GM23338 (cell line): ENCODE results near the gene TMEM119. TPM values are rescaled to one million over a fixed set of nuclear protein-coding genes. Genes with fewer than 3 reads are reported as not detected.

Experiments used
- ATAC-seq: fragments of 200-7000 bp; cut with Tn5 transposase; 3 replicates; pipeline ENCODE4 v1.9.1; 2020
- DNase-seq: peaks from one replicate; pipeline ENCODE4 v3.0.0-alpha.2; 2015; ENCODE audit warnings: low spot score
- H2AFZ ChIP-seq: fragments of 200-600 bp; sonication (generic); 2 replicates; pipeline ENCODE4 v1.8.0; 2016; ENCODE audit warnings: antibody characterized with exemption, mild to moderate bottlenecking, moderate library complexity
- H3F3A ChIP-seq: fragments of 200-600 bp; sonication (generic); replicated peaks from 2 replicates; pipeline ENCODE4 v1.8.0; 2017; ENCODE audit warnings: antibody characterized with exemption, mixed run types, low read depth
- H3K27ac ChIP-seq: fragments of 200-600 bp; sonication (generic); 2 replicates; pipeline ENCODE4 v1.6.1; 2016; ENCODE audit warnings: low read depth
- H3K27me3 ChIP-seq: fragments of 200-600 bp; sonication (generic); 2 replicates; pipeline ENCODE4 v1.8.0; 2016; ENCODE audit warnings: mild to moderate bottlenecking, mixed run types, moderate library complexity; ENCODE audit not compliant: insufficient read depth
- H3K36me3 ChIP-seq: fragments of 200-600 bp; sonication (generic); 2 replicates; pipeline ENCODE4 v1.8.0; 2016; ENCODE audit warnings: mild to moderate bottlenecking; ENCODE audit not compliant: insufficient read depth
- H3K4me1 ChIP-seq: fragments of 200-600 bp; sonication (generic); 2 replicates; pipeline ENCODE4 v1.8.0; 2016; ENCODE audit warnings: mild to moderate bottlenecking, moderate library complexity; ENCODE audit not compliant: insufficient read depth
- H3K4me2 ChIP-seq: fragments of 200-600 bp; sonication (generic); 2 replicates; pipeline ENCODE4 v1.7.1; 2017; ENCODE audit warnings: mixed run types
- H3K4me3 ChIP-seq: fragments of 200-600 bp; sonication (generic); 2 replicates; pipeline ENCODE4 v1.6.1; 2016; ENCODE audit warnings: mixed run types
- H3K79me2 ChIP-seq: fragments of 200-600 bp; sonication (generic); replicated peaks from 2 replicates; pipeline ENCODE4 v1.8.0; 2017; ENCODE audit warnings: mild to moderate bottlenecking; ENCODE audit not compliant: insufficient read depth
- H3K9me2 ChIP-seq: fragments of 200-600 bp; sonication (generic); 2 replicates; pipeline ENCODE4 v1.8.0; 2017; ENCODE audit not compliant: insufficient read depth
- H4K20me1 ChIP-seq: fragments of 200-600 bp; sonication (generic); replicated peaks from 2 replicates; pipeline ENCODE4 v1.8.0; 2017; ENCODE audit warnings: mild to moderate bottlenecking; ENCODE audit not compliant: insufficient read depth
- H3K27ac Mint-ChIP-seq: 2 replicates; pipeline ENCODE4 v1.8.0; 2020; ENCODE audit warnings: inconsistent platforms, mild to moderate bottlenecking, moderate library complexity, mixed read lengths
- H3K27me3 Mint-ChIP-seq: 3 replicates; pipeline ENCODE4 v1.8.0; 2022; ENCODE audit warnings: low read depth, mild to moderate bottlenecking, moderate library complexity, mixed read lengths, inconsistent platforms; ENCODE audit not compliant: insufficient read depth, poor library complexity
- H3K36me3 Mint-ChIP-seq: 3 replicates; pipeline ENCODE4 v1.8.0; 2021; ENCODE audit warnings: low read depth, mild to moderate bottlenecking, inconsistent platforms, moderate library complexity, mixed read lengths
- H3K4me1 Mint-ChIP-seq: 3 replicates; pipeline ENCODE4 v1.8.0; 2020; ENCODE audit warnings: mild to moderate bottlenecking, inconsistent platforms, mixed read lengths
- H3K4me3 Mint-ChIP-seq: 3 replicates; pipeline ENCODE4 v1.8.0; 2021; ENCODE audit warnings: moderate library complexity, mild to moderate bottlenecking, inconsistent platforms, mixed read lengths
- H3K9me3 Mint-ChIP-seq: 3 replicates; pipeline ENCODE4 v1.8.0; 2020; ENCODE audit warnings: moderate library complexity, mild to moderate bottlenecking, inconsistent platforms, mixed read lengths
- CREB1 ChIP-seq: fragments of 250-450 bp; sonication (Bioruptor Pico); IDR thresholded peaks from 2 replicates; pipeline ENCODE4 v1.5.0; 2020; ENCODE audit warnings: low read depth, mild to moderate bottlenecking, moderate library complexity
- EZH2 ChIP-seq: fragments of 200-600 bp; sonication (generic); IDR thresholded peaks from one replicate; pipeline ENCODE4 v1.8.0; 2017; ENCODE audit warnings: antibody characterized with exemption, mild to moderate bottlenecking, low read depth; ENCODE audit not compliant: unreplicated experiment
- EZH2phosphoT487 ChIP-seq: fragments of 200-600 bp; sonication (generic); IDR thresholded peaks from one replicate; pipeline ENCODE4 v1.8.1; 2018; ENCODE audit warnings: antibody characterized with exemption; ENCODE audit not compliant: unreplicated experiment
- JUNB ChIP-seq: IDR thresholded peaks from one replicate; pipeline ENCODE4 v1.6.1; 2016; ENCODE audit warnings: antibody characterized with exemption; ENCODE audit not compliant: unreplicated experiment
- NANOG ChIP-seq: IDR thresholded peaks from 2 replicates; pipeline ENCODE4 v1.6.1; 2016; ENCODE audit warnings: antibody characterized with exemption, borderline replicate concordance
- POLR2AphosphoS5 ChIP-seq: IDR thresholded peaks from 2 replicates; pipeline ENCODE4 v1.6.1; 2016; ENCODE audit warnings: antibody characterized with exemption, low read depth
- long read RNA-seq: library from polyadenylated mRNA; unstranded; transcript quantifications from one replicate; pipeline ENCODE4 v2.0.0, GENCODE V29; 2020; ENCODE audit not compliant: unreplicated experiment
- polyA plus RNA-seq: library from polyadenylated mRNA; unstranded; fragments of >200 nt; fragmentation: Nextera tagmentation; extraction: Ambion mirVana; gene quantifications from 2 replicates; pipeline ENCODE4 v1.2.1, GENCODE V29; 2016
- total RNA-seq: library from RNA; depleted of rRNA; stranded (reverse); fragments of >200 nt; shearing (Covaris generic); gene quantifications from 2 replicates; pipeline ENCODE4 v1.2.3, GENCODE V29; 2014; rRNA removed
- TF ChIP-seq, protein P1 (sequence below): IDR thresholded peaks from one replicate; pipeline ENCODE4 v1.6.1; 2018; ENCODE audit warnings: antibody characterized with exemption; ENCODE audit not compliant: unreplicated experiment
- TF ChIP-seq, protein P2 (sequence below): fragments of 250-450 bp; sonication (Bioruptor Pico); IDR thresholded peaks from 2 replicates; pipeline ENCODE4 v1.5.0; 2020; ENCODE audit warnings: mild to moderate bottlenecking, moderate library complexity
- TF ChIP-seq, protein P3 (sequence below): IDR thresholded peaks from 2 replicates; pipeline ENCODE4 v1.6.1; 2016; ENCODE audit warnings: antibody characterized with exemption
- TF ChIP-seq, protein P4 (sequence below), 2 experiments: fragments of 200-600 bp in 1 of 2; sonication (generic) in 1 of 2; conservative IDR thresholded peaks; 2 replicates each; pipeline versions ENCODE4 v1.5.1 to v1.6.1; 2016 to 2017; ENCODE audit warnings: antibody characterized with exemption in 2 of 2, low read depth in 2 of 2, mild to moderate bottlenecking in 2 of 2, moderate library complexity in 1 of 2

The TMEM119 gene, protein sequence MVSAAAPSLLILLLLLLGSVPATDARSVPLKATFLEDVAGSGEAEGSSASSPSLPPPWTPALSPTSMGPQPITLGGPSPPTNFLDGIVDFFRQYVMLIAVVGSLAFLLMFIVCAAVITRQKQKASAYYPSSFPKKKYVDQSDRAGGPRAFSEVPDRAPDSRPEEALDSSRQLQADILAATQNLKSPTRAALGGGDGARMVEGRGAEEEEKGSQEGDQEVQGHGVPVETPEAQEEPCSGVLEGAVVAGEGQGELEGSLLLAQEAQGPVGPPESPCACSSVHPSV
- total RNA-seq (0.07 and 0.35 TPM in 2 replicates), polyA plus RNA-seq (0.06 TPM in 1 of 2 replicates, not detected in the other)
- long read RNA-seq = 0 reads

DNA sequence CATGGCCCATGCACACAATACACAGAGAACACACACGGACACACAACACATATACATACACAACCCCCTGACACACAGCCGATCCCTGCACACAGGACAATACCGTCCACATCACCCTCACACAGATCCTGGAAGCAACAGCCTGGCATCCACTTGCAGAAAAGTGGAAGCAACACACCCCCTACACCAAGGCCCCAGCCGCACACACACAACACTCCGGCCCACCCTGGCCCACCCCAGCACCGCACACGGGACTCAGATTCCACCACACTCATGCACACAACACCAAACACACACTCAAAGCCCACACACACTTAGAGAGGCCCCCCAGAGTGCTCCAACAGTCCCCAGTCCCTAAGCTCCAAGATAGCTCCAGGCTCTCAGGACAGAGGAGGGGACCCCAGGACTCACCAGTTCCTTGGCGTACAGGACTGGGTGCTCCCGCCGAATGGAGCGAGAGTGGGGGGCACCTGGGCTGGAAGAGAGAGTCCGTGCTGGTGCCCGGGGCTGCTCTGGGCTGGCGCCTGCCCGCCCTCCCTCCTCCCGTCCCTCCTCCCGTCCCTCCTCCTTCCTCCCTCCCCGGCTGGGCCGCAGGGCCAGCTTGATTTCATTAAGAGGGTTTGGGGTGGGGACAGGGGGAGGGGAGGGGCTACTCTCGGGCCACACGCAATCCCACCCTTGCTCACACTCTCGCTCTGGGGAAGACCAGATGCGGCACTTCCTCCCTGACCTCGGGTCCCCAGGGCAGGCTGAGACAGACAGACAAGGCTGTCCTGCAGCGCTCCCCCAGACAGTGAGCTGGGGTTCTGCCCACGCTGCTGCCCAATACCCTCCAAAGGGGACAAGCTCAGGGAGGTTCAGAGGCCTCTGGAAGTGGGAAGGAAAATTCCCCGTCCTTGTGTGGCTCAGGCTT is at the start of gene TMEM119:
TMEM119 (minus strand) TSS at position 526 of the 913 bp plus-strand sequence. CDS start 5,701 bp downstream, outside the sequence.
- no peaks in the 10 kb centered on the region for H3K79me2 ChIP-seq
- H3K27ac ChIP-seq = no peak within 1 kb of the TSS
- H3K27me3 ChIP-seq = no peaks in the 10 kb centered on the region
- H3K36me3 Mint-ChIP-seq = no peaks in the 10 kb centered on the region
- H3K4me1 Mint-ChIP-seq = peaks cover 10% of the 10 kb centered on the region
- H3K4me2 ChIP-seq = no peak within 1 kb of the TSS
- H3K27ac Mint-ChIP-seq = peak within 1 kb of the TSS; percentile 39
- no peaks in the 10 kb centered on the region for H3K36me3 ChIP-seq
- no peaks in the 10 kb centered on the region for H3K9me3 Mint-ChIP-seq
- no peaks in the 10 kb centered on the region for H3F3A ChIP-seq
- H3K4me3 Mint-ChIP-seq = no peak within 1 kb of the TSS
- TF ChIP-seq EZH2phosphoT487 = no peak
- no peak for TF ChIP-seq JUNB
- TF ChIP-seq NANOG = no peak
- TF ChIP-seq, protein P1, sequence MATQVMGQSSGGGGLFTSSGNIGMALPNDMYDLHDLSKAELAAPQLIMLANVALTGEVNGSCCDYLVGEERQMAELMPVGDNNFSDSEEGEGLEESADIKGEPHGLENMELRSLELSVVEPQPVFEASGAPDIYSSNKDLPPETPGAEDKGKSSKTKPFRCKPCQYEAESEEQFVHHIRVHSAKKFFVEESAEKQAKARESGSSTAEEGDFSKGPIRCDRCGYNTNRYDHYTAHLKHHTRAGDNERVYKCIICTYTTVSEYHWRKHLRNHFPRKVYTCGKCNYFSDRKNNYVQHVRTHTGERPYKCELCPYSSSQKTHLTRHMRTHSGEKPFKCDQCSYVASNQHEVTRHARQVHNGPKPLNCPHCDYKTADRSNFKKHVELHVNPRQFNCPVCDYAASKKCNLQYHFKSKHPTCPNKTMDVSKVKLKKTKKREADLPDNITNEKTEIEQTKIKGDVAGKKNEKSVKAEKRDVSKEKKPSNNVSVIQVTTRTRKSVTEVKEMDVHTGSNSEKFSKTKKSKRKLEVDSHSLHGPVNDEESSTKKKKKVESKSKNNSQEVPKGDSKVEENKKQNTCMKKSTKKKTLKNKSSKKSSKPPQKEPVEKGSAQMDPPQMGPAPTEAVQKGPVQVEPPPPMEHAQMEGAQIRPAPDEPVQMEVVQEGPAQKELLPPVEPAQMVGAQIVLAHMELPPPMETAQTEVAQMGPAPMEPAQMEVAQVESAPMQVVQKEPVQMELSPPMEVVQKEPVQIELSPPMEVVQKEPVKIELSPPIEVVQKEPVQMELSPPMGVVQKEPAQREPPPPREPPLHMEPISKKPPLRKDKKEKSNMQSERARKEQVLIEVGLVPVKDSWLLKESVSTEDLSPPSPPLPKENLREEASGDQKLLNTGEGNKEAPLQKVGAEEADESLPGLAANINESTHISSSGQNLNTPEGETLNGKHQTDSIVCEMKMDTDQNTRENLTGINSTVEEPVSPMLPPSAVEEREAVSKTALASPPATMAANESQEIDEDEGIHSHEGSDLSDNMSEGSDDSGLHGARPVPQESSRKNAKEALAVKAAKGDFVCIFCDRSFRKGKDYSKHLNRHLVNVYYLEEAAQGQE = no peak
- TF ChIP-seq, protein P2, sequence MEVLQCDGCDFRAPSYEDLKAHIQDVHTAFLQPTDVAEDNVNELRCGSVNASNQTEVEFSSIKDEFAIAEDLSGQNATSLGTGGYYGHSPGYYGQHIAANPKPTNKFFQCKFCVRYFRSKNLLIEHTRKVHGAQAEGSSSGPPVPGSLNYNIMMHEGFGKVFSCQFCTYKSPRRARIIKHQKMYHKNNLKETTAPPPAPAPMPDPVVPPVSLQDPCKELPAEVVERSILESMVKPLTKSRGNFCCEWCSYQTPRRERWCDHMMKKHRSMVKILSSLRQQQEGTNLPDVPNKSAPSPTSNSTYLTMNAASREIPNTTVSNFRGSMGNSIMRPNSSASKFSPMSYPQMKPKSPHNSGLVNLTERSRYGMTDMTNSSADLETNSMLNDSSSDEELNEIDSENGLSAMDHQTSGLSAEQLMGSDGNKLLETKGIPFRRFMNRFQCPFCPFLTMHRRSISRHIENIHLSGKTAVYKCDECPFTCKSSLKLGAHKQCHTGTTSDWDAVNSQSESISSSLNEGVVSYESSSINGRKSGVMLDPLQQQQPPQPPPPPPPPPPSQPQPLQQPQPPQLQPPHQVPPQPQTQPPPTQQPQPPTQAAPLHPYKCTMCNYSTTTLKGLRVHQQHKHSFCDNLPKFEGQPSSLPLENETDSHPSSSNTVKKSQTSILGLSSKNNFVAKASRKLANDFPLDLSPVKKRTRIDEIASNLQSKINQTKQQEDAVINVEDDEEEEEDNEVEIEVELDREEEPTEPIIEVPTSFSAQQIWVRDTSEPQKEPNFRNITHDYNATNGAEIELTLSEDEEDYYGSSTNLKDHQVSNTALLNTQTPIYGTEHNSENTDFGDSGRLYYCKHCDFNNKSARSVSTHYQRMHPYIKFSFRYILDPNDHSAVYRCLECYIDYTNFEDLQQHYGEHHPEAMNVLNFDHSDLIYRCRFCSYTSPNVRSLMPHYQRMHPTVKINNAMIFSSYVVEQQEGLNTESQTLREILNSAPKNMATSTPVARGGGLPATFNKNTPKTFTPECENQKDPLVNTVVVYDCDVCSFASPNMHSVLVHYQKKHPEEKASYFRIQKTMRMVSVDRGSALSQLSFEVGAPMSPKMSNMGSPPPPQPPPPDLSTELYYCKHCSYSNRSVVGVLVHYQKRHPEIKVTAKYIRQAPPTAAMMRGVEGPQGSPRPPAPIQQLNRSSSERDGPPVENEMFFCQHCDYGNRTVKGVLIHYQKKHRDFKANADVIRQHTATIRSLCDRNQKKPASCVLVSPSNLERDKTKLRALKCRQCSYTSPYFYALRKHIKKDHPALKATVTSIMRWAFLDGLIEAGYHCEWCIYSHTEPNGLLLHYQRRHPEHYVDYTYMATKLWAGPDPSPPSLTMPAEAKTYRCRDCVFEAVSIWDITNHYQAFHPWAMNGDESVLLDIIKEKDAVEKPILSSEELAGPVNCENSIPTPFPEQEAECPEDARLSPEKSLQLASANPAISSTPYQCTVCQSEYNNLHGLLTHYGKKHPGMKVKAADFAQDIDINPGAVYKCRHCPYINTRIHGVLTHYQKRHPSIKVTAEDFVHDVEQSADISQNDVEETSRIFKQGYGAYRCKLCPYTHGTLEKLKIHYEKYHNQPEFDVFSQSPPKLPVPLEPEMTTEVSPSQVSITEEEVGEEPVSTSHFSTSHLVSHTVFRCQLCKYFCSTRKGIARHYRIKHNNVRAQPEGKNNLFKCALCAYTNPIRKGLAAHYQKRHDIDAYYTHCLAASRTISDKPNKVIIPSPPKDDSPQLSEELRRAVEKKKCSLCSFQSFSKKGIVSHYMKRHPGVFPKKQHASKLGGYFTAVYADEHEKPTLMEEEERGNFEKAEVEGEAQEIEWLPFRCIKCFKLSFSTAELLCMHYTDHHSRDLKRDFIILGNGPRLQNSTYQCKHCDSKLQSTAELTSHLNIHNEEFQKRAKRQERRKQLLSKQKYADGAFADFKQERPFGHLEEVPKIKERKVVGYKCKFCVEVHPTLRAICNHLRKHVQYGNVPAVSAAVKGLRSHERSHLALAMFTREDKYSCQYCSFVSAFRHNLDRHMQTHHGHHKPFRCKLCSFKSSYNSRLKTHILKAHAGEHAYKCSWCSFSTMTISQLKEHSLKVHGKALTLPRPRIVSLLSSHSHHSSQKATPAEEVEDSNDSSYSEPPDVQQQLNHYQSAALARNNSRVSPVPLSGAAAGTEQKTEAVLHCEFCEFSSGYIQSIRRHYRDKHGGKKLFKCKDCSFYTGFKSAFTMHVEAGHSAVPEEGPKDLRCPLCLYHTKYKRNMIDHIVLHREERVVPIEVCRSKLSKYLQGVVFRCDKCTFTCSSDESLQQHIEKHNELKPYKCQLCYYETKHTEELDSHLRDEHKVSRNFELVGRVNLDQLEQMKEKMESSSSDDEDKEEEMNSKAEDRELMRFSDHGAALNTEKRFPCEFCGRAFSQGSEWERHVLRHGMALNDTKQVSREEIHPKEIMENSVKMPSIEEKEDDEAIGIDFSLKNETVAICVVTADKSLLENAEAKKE (CRISPR knock-in tag) = no peak
- TF ChIP-seq, protein P3, sequence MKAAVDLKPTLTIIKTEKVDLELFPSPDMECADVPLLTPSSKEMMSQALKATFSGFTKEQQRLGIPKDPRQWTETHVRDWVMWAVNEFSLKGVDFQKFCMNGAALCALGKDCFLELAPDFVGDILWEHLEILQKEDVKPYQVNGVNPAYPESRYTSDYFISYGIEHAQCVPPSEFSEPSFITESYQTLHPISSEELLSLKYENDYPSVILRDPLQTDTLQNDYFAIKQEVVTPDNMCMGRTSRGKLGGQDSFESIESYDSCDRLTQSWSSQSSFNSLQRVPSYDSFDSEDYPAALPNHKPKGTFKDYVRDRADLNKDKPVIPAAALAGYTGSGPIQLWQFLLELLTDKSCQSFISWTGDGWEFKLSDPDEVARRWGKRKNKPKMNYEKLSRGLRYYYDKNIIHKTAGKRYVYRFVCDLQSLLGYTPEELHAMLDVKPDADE = no peak
- no peak for TF ChIP-seq EZH2
- no peak for TF ChIP-seq POLR2AphosphoS5
- TF ChIP-seq CREB1 (CRISPR knock-in tag) = no peak
- TF ChIP-seq, protein P4, sequence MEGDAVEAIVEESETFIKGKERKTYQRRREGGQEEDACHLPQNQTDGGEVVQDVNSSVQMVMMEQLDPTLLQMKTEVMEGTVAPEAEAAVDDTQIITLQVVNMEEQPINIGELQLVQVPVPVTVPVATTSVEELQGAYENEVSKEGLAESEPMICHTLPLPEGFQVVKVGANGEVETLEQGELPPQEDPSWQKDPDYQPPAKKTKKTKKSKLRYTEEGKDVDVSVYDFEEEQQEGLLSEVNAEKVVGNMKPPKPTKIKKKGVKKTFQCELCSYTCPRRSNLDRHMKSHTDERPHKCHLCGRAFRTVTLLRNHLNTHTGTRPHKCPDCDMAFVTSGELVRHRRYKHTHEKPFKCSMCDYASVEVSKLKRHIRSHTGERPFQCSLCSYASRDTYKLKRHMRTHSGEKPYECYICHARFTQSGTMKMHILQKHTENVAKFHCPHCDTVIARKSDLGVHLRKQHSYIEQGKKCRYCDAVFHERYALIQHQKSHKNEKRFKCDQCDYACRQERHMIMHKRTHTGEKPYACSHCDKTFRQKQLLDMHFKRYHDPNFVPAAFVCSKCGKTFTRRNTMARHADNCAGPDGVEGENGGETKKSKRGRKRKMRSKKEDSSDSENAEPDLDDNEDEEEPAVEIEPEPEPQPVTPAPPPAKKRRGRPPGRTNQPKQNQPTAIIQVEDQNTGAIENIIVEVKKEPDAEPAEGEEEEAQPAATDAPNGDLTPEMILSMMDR (conservative IDR thresholded peaks at IDR 0.05; ENCODE audit: low read depth in 2 of 2) = no peak
- H3K27me3 Mint-ChIP-seq = peaks cover 2% of the 10 kb centered on the region
- H3K9me2 ChIP-seq = no peaks in the 10 kb centered on the region
- H4K20me1 ChIP-seq = no peaks in the 10 kb centered on the region
- no peaks in the 10 kb centered on the region; the same call in 1 of the 2 replicates for H3K4me1 ChIP-seq
- ATAC-seq (peak; percentile 40), DNase-seq (no peak)
- H3K4me3 ChIP-seq = no peak within 1 kb of the TSS
- H2AFZ ChIP-seq = no peak within 1 kb of the TSS
